C4-2B (cell line): ENCODE measurements around the gene MAK.
"Not testable (repeated sequence)": the region's sequence is repeated elsewhere in the genome, so short reads cannot be mapped to it uniquely, and the experiment has no call there.

Source experiments
- H3K27ac ChIP-seq: fragments of 450-650 bp; 2 replicates; pipeline ENCODE4 v1.5.1; 2017
- CTCF ChIP-seq: fragments of 450-650 bp; conservative IDR thresholded peaks from 2 replicates; pipeline ENCODE4 v1.5.1; 2017; ENCODE audit warnings: mild to moderate bottlenecking
- ZFX ChIP-seq: fragments of 450-650 bp; IDR thresholded peaks from 2 replicates; pipeline ENCODE4 v1.6.1; 2017

MAK gene

GRCh38 chr6:10880366-10880765 is 42.0 kb upstream of the MAK start:
- TF ChIP-seq ZFX (no peak), CTCF (no peak)

GRCh38 chr6:10877871-10878270 is 39.5 kb upstream of the MAK start:
- H3K27ac ChIP-seq: no peak overlapping the region
- TF ChIP-seq CTCF: no peak
- no peak for TF ChIP-seq ZFX

More at GRCh38 chr6:10880366-10880765, 42.0 kb upstream of the MAK start:
- no peak overlapping the region for H3K27ac ChIP-seq

- TF ChIP-seq ZFX: no peak
- no peak for TF ChIP-seq CTCF
- no peak overlapping the region for H3K27ac ChIP-seq
Measured at GRCh38 chr6:10877012-10877411, 38.7 kb upstream of the MAK start.

GRCh38 chr6:10875026-10875425 is 36.7 kb upstream of the MAK start:
- peak overlapping the region; percentile 74; the same call in 1 of the 2 replicates for H3K27ac ChIP-seq
- no peak for TF ChIP-seq ZFX
- no peak for TF ChIP-seq CTCF

GRCh38 chr6:10874207-10874606 is 35.9 kb upstream of the MAK start:
- peak overlapping the region; percentile 74 for H3K27ac ChIP-seq
- TF ChIP-seq CTCF (no peak), ZFX (no peak)

GRCh38 chr6:10873374-10873773 is 35.0 kb upstream of the MAK start:
- peak overlapping the region; percentile 74 for H3K27ac ChIP-seq
- TF ChIP-seq CTCF (no peak), ZFX (no peak)

- H3K27ac ChIP-seq: no peak overlapping the region
- TF ChIP-seq CTCF (no peak), ZFX (no peak)
Measured at GRCh38 chr6:10867952-10868351, 29.6 kb upstream of the MAK start.

- not testable (repeated sequence) for H3K27ac ChIP-seq
Measured at GRCh38 chr6:10866709-10867108, 28.4 kb upstream of the MAK start.

GRCh38 chr6:10863031-10863430 is 24.7 kb upstream of the MAK start:
- not testable (repeated sequence) for H3K27ac ChIP-seq
